ENCODE measurements around the gene SLC45A1.
"Not testable (repeated sequence)": the region's sequence is repeated elsewhere in the genome, so short reads cannot be mapped to it uniquely, and the experiment has no call there.

Gene SLC45A1

GRCh38 chr1:8371372-8371991 is 53.6 kb downstream of the SLC45A1 start:
- no peak for DNase-seq

- no peak for DNase-seq
Observed at GRCh38 chr1:8373125-8373524, 55.2 kb downstream of the SLC45A1 start.

DNA sequence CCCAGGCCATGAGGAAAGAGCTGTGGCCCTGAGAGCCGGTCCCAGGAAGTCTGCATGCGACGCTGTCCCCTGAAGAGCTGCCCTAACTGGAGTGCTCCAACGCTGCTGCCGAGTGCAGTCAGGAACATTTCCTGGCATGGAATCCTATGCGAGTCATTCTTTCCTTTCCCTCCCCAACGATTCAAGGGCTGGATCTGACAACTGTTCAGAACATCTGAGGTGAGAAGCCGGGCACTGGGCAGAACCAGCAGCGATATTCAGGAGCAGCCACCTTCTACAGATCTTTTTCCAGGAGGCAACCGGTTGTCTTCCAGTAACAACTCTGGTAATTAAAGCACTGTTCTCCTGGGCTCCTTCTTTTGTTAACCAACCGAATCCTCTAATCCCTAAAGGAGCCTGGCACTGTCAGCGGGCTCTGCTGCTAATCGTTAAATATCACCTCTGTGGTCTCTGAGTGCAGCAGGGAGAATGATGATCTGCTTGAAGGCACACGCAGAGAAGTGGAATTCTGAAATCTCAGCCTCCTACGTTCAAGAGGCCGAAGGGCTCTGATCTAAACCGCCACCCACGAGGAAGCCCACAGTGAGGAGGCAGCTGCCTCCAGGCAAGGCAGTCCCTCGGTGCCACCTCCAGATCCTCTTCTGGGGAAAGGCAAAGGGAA is 55.8 kb downstream of the SLC45A1 start:
- DNase-seq: no peak

DNA sequence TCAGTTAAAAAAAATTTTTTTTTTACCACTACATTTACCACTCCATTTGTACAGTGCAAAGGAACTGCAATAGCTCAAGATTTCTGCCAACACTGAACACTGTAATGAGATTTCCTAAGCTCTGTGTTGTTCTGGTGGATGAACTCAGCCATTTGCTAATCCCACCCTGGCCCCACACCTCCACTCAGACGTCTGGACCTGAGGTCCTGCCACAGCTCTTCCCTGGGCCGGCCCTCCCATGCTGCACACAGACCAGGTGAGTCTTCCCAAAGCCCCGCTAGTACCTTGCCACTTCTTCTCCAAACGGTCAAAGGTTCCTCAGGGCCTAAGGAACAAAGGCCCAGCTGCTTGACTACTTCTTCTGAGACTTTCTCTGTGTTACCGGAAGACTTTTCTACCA is 56.4 kb downstream of the SLC45A1 start:
- no peak for DNase-seq

DNA sequence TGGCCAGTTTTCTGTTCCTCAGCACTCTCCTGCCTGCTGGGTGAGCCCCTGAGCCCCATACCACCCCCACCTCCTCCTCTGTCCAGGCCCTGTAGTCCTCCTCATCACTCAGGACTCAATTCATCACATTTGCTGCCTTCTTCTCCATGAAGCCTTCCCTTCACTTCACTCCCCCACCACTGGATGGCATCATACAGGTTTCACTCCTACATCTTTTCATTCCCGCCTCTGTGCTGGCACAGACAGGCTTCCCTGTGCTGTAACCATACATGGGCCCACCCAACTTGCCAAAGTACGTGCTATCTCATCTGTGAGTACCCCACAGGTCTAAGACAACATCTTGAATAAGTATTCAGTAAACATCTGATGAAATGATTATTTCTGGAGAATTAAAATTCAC is 56.9 kb downstream of the SLC45A1 start:
- peak; percentile 12 to 34 for DNase-seq

DNA sequence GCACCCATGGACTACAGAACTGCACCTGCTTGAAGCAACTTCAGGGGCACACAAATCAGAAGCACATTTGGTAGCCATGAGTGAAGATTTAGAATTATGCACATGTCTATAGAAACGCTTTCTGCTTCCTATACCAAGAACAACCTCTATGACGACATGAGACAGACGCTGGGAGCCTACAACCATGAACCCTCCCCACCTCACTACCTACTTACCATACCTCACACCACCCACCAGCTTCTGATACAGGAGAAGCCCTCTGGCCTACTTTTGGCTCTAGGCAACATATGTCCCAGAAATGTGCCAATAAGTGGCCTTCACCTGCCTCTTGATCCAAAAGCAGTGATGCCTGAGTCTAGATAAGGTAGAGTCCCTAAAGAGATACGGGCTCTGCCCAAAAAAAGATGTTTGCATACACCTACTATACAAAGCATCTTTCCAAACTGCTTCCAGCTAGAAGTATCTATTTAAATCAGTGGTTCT is 58.5 kb downstream of the SLC45A1 start:
- DNase-seq: no peak

GRCh38 chr1:8377271-8377981 is 59.5 kb downstream of the SLC45A1 start:
- DNase-seq: no peak

DNA sequence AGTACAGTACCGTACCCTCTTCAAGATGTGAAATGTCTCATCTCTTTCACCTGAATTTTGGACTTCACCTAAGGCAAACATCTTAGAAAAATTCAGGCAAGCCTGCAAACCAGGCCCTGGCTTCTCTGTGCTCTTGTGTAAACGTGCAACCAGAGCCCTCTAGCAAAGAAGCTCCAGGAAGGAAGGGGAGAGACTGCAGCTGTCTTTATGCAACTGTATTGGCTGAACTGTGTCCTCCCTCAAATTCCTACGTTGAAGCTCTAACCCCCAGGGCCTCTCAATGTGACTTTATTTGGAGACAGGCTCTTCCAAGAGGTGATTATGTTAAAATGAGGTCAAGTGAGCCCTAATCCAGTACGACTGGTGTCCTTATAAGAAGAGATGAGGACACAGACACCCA is 60.3 kb downstream of the SLC45A1 start:
- peak; percentile 67 to 69 for DNase-seq

GRCh38 chr1:8378981-8379470 is 61.1 kb downstream of the SLC45A1 start:
- DNase-seq: no peak

DNA sequence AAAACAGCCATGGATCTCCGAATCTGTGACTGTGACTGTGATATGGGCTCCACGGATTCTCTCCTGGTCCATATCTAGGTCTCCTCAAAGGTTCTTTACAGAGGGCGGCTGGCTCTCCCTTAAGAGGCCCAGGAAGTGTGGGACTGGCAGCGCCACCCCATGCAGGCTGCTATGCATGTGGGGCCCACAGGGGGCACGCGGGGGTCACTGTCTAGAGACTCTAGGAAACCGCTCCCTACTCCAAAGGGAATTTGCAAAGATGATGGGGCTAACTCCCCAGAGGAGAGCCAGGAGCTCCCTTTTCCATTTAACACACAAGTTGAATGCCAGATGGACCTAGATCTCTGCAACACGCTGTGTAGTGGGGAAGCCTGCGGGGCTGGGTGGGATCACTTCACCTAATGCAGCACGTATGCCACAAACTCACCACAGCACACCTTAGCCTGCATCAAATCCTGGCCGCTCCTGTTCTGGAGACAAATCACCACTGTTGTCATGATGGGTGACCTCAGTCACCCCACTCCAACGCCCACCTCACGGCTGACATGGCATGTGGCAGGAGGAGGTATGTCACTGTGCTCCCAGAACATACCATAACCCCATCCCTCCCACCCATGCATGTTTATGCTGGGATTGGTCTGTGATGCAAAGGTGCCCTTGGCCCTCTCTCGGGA is 61.7 kb downstream of the SLC45A1 start:
- no peak for DNase-seq

DNA sequence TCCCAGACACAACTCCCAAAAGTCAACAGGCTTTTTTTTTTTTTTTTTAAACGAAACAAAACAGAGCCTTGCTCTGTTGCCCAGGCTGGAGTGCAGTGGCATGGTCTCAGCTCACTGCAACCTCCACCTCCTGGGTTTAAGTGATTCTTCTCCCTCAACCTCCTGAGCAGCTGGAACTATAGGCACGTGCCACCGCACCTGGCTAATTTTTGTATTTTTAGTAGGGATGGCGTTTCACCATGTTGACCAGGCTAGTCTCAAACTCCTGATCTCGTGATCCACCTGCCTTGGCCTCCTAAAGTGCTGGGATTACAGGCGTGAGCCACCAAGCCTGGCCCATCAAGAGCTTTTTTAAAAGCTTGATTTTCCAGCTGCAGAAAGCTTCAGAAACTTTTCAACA is 62.4 kb downstream of the SLC45A1 start:
- not testable (repeated sequence) for DNase-seq

DNA sequence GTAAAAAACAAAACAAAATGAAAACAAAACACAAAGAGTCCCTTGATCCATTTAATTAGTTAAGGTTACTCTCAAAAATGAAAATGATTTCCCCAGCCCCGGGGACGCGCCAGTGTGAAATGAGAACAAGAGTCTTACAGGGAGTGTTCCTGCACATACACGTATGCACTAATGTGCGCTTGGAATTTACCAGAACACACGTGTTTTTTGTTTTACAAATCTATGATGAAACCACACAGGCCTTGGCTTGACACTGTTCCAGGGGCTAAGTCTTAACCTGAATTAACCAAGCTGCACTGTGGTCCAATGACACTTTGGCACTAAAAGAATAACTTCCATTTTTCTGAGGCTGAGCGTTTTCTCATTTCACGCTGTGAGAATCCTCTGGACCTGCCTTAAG is 63.7 kb downstream of the SLC45A1 start:
- no peak for DNase-seq

GRCh38 chr1:8382051-8382505 is 64.2 kb downstream of the SLC45A1 start:
- no peak for DNase-seq

DNA sequence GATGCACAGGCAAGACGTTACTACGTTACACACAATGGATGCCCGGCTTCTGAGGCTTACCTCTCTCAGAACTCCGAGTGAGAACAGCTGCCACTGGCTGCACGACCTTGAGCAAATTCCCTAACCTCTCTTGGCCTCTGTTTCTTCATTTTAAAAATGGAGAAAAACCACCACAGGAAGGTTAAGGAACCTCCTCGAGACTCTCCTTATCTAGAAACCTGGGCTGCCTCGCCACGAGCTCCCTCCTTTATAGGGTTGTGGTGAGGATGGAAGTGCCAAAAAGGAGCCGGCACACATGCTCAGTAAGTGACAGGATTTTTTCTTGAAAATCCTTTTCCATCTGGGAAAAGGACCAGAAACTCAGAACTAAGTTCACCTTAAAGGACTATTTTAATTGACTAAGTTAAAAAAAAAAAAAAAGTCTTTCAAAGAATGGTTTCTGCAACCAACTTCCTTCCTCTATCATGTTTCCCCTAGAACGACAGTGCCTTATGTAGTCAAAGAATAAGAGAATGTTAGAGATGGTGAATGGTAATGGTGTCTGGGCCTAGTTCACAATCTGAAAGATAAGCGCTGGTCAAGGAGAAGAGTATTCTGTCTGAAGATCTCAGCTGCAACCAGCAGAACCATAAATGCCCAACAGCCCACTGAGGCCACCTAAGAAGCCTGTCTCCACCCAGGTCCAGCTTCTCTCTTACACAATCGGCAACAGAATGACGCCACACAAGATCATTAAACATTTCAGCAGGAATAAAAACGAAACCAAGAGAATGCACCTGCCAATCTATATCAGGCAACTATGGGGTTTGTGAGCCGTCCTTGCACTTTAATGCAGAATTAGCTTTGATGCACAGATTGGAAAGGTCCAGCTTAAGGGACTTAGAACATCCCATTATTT is 64.9 kb downstream of the SLC45A1 start:
- DNase-seq: peak; percentile 68 to 71

- DNase-seq: no peak
Observed at GRCh38 chr1:8384088-8384487, 66.2 kb downstream of the SLC45A1 start.

DNA sequence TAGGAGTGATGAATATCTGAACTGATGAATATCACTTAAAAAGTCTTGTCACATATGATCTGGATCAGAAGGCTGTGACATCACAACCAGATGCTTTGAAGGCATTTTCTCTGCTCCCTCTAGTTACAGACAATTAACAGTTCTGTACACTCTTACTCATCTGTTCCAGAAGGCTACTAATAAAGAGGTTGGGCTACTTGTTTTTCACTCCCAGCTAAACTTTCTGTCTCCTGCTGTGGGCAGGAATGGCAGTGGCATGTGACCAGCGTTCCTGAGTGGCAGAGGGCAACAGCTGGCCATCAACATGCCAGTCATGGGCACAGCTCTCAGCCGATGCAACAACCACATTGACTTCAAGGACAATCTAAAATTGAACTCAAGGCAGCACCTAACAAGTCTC is 66.7 kb downstream of the SLC45A1 start:
- no peak for DNase-seq

DNA sequence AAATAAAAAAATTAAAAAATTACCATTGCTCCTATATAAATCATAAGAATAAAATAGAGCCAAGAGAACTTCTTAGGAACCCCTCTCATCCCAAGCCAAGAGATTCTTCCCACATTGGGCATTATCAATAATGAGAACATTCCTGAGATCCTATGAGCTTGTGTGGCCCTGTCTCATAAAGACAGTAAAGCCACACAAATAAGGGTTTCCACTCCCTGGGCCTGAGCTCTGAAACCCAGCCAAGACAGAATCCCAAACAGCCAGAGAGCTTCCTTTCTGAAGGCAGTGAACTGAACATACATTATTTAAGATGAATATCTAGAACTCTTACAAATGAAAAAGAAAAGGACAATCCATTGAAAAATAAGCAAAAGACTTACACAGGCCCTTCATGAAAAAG is 68.3 kb downstream of the SLC45A1 start:
- no peak for DNase-seq

- DNase-seq: no peak
Observed at GRCh38 chr1:8388732-8389562, 71.0 kb downstream of the SLC45A1 start.

DNA sequence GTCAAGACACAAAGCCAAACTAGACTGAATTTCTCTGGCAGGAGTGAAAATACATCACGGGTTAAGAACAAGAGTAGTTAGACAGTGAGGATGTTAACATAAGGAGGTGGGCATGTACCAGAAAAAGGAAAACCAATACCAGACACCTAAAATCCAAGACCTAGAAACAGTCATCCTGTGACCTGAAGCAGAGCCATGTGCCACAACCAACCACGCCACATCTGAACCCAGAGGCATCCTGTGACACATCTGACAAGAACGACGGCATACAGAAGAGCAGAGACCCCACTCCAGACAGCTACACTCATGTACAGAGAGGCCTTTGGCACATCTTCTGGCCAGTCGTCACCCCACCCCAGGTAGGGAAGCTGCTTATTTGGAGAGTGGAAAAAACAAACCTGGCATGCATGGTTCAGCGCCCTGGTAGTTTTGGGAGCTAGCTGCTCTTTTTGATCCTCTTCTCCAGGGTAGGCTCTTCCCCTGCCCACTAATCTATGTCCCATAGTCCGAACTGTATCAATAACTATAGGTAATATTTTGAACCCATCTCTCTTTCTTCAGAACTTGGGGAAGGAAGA is 72.1 kb downstream of the SLC45A1 start:
- DNase-seq: no peak

DNA sequence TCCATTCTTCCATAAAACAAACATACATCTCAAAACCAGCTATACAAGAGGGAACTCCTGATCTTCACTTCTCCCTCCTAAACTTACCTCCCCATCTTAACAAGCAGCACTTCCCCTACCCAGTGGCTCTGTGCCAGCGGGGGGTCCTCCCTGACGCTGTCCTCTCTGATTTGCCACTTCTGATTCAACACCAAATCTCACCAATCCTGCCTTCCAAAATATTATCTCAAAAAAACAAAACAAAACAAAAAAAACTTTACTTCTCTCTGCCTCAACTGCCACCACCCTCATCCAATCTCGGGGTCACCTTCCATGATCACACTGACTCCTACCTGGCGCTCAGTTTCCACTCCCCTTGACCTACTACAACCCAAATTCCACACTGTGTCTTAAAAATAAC is 72.8 kb downstream of the SLC45A1 start:
- no peak for DNase-seq

GRCh38 chr1:8392522-8392921 is 74.6 kb downstream of the SLC45A1 start:
- DNase-seq: no peak

Measured in AML-193 (cell line).